Panc1 (cell line): Measurements from ENCODE around the gene SIGLEC8.

Experiments used
- POLR2AphosphoS5 ChIP-seq: IDR thresholded peaks from 2 replicates; pipeline ENCODE4 v1.6.1; 2012; ENCODE audit warnings: mild to moderate bottlenecking, low read depth, low read length, moderate library complexity
- REST ChIP-seq, 2 experiments: IDR thresholded peaks; 2 replicates each; pipeline ENCODE4 v1.6.1; 2011 to 2012; ENCODE audit warnings: low read depth in 2 of 2, control low read depth in 1 of 2, low read length in 1 of 2, mild to moderate bottlenecking in 1 of 2, moderate library complexity in 1 of 2; ENCODE audit not compliant: insufficient read depth in 1 of 2
- TCF7L2 ChIP-seq: IDR thresholded peaks from 2 replicates; pipeline ENCODE4 v1.6.1; 2011; ENCODE audit warnings: mild to moderate bottlenecking, low read depth, low read length, inconsistent platforms
- TF ChIP-seq, protein P1 (sequence below): fragments of 450-650 bp; IDR thresholded peaks from 2 replicates; pipeline ENCODE4 v1.5.1; 2017; ENCODE audit warnings: mild to moderate bottlenecking

DNA sequence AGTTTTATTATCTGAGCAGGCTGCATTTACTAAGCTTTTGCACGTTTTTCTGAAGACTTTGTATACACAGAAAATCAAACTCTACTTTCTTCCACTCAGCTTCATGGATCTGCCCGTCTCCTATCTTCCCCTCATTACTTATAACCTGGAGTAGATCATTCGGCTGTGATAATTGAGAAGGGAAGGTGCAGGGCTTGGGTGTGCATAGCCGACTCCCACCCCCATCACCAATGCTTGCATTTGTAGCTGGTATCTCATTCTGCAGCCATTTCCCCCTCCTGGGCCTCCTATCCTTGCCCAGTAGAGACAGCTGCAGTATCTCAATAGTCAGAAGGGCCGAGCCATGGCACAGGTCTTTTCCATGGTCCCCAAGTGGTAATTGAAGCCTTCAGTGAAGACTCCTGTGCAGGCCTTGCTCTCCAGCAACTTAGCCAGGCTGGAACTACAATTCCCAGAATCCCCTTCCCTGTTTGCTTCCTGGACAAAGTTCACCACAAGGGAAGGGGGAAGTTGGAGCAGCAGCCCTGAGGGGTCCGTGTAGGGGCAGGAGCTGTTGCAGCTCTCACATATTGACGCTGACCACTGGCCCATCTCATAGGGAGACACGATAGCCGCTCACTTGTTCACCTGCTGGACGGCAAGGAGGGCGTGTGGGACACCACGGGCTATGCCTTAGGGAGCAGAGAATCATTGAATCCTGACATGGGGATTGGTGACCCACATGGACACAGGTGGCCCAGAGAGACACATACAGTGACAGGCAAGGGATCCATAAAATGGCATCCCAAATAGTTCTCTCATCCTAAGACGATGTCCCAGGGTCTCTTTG is 2.1 kb upstream of the SIGLEC8 start:
- TF ChIP-seq POLR2AphosphoS5 (no peak), TCF7L2 (no peak), REST (IDR thresholded peaks at IDR 0.05; ENCODE audit: insufficient read depth in 1 of 2, low read depth in 2 of 2, low read length in 1 of 2) (no peak)
- TF ChIP-seq, protein P1, sequence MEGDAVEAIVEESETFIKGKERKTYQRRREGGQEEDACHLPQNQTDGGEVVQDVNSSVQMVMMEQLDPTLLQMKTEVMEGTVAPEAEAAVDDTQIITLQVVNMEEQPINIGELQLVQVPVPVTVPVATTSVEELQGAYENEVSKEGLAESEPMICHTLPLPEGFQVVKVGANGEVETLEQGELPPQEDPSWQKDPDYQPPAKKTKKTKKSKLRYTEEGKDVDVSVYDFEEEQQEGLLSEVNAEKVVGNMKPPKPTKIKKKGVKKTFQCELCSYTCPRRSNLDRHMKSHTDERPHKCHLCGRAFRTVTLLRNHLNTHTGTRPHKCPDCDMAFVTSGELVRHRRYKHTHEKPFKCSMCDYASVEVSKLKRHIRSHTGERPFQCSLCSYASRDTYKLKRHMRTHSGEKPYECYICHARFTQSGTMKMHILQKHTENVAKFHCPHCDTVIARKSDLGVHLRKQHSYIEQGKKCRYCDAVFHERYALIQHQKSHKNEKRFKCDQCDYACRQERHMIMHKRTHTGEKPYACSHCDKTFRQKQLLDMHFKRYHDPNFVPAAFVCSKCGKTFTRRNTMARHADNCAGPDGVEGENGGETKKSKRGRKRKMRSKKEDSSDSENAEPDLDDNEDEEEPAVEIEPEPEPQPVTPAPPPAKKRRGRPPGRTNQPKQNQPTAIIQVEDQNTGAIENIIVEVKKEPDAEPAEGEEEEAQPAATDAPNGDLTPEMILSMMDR = no peak
